NCI-H774 (cell line): ENCODE data around the gene CNN3.

Source experiments
- DNase-seq: peaks from one replicate; lab custom pipeline; 2025; lab: John Stamatoyannopoulos, UW

The CNN3 gene

DNA sequence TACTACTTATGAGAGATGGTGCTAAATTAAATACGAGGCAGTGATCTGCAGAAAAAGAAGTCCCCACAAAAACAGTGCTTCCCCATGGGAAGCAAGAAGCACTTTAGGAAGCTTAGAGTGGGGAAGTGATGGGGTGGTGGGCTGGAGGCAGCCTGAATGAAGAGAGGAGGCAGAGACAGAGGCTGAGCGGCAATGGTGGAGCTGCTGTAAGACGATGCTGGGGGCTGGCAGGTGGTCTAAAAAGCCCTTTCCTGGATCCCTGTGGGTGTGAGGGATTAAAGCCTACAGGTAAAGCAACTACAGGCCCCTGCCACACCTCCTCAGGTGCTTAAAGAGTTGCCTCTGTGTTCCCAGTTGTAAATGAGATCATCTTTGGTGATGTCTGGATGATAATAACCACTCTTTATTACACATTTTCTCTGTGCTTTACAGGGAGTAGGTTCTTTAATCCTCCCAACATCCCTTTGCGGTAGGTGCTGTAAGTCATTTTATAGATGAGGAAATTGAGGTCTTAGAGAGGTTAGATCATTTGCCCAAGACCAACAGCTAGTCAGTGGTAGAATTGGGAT lies 39.2 kb downstream of the CNN3 start:
- no peak for DNase-seq

DNA sequence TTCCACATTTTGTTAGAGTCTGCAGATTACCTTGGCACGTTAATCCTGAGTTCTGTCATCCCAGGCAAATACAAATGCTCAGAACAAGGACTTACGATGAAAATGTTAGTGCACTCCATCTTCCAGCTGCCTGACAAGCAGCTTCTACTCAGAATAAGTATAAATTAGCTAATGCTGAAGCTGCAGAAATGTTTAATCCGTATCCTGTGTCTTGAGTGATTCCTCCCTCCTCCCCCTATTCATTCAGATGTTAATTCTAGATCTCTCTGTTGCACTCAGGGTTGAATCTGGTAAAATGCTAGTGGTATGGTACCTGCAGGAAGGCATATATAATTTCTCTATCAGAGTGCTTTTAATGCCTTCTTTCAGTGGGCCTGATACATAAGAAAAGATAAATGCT lies 39.8 kb downstream of the CNN3 start:
- no peak for DNase-seq

DNA sequence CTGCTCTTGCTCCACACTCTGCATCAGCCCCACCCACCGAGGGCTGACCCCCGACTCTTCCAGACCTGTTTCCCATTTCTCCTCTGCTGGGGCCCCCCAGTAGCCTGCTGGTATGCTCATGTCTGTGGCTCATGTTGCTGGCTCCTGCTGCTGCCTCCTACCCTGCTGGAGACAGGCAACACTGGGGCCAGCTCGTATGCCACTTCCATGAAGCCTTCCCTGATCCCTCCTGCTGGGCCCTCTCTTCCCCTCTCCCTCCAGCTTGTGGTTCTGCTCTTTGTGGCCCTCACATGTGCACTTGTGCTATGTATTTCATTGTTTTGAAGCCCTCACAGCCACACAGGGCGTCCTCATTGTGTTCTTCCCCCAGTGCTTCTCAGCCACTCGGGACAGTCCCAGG lies 40.5 kb downstream of the CNN3 start:
- DNase-seq, result no peak

DNA sequence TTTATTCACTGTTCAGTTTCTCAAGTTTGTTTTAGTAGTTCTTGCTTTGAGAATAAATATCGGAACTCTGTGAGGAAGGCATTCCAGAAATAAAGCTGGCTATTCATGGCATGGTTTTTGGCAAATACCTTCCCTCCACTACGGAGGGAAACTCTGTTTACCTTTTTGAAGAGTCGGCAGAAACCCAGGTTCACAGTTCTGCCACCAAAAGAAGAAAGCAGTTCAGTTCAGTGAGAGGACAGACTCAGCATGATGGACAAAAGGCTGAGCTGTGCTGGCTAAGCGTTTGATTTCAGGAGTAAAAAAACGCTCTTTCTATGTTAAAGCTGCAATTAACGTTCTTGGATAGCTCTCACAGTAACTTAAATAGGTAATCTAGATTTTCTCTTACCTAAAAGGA lies 42.4 kb downstream of the CNN3 start:
- DNase-seq, result no peak

DNA sequence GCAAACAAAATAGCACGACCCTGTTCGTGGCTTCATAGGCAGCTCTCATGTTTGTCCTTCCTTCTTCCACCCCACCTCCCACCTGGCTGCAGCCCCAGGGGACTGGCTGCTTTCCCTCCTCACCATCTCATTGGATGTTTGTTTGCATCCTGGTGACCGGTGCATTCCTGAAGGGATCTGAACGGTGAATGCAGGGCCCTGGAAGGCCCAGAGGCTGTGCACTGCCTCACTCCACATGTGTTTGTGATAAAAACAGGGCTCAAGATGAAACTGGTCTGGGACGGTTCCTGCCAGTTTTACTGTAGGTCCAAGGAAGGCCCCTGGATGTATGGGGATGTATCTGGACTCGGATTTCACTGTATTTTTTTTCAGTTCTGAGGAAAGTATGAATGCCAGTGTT lies 42.8 kb downstream of the CNN3 start:
- DNase-seq, result no peak

DNA sequence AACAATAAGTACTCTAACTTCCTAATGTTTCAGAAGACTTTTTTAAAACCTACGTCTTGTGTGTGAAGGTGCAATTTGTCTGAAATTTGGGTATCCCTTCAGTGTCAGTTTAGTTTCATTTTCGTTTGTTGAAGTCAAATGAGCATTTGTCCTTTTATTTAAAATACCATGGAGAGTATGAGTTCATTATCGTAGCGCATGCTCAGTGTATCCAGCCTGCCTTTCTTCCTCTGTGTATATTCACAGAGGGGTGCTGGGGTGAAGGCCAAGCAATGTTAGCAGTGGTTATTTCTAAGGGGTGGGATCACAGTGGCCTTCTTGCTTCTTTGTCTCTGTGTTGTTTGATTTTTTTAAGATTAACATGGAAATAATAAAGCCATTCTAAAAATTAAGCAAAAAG lies 43.2 kb downstream of the CNN3 start:
- DNase-seq, result no peak

DNA sequence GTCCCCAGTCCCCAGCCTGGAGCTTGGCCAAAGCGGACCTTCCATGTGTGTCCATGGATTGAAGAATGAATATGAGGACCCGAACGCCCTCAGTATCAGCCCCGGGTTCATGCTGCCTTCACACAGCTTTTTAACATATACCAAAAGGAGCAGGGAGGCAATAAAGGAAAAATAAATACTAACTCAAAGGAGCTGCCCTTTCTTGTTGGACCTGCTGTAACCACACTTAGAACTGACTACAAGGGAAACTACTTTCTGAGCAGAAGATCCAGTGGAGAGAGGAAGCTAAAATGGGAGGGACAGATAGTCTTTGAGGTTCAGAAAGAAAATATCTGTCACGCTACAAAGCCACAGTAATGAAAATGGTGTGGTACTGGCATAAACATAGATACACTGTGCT lies 48.6 kb downstream of the CNN3 start:
- no peak for DNase-seq

DNA sequence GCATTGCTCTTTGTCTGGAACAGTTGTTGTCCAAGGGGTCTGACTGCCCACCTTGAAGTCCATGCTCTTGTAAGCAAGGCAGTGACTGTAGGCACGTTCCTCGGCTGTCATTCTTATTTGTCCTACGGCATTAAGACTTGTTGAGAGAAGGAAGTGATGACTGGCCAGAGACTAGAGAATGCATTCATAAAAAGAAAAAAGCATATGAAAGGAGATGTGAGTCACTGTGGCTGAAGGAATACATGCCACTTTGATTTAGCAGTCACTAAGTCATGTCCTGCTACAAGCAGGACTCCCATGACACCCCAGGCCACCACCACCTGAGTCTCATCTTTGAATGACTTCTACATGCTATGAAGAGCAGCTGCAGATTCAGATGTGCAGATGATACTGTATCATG lies 50.5 kb downstream of the CNN3 start:
- DNase-seq, result no peak

DNA sequence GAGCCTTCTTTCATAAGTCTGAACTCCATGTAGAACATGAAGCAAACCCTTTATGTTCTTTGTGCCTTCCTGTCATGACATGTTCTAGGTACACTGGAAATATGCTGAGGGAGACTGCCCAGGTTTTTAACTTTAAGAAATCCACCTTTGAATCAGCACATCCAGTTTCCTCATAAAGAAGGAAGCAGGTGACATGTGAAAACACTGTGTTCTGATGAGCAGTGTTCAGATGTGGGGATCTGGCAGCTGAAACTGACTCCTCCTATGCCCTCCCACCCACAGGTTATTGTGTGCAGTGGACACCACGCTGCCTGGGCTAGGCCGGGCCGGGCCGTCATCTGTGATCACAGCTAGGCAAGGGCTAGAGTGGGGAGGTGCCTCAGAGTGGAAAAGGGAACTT lies 51.1 kb downstream of the CNN3 start:
- DNase-seq, result no peak

DNA sequence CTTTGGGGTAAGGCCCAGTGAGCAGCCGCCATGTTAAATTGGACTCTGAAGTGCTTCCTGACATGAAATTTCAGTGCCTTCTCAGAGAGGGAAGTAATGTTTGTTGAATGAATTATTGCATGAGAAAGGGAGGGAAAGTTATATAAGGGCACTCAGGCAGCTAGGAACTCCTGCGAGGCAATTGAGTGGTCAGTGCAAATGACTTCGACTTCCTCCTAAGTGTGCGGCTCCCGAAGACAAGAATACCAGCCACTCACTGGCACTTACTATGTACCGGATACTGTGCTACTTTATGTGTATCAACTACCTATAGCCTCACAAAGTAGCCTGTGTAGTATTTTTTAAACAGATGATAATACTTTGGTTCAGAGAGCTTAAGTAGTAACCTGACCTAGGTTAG lies 52.5 kb downstream of the CNN3 start:
- DNase-seq, result no peak

DNA sequence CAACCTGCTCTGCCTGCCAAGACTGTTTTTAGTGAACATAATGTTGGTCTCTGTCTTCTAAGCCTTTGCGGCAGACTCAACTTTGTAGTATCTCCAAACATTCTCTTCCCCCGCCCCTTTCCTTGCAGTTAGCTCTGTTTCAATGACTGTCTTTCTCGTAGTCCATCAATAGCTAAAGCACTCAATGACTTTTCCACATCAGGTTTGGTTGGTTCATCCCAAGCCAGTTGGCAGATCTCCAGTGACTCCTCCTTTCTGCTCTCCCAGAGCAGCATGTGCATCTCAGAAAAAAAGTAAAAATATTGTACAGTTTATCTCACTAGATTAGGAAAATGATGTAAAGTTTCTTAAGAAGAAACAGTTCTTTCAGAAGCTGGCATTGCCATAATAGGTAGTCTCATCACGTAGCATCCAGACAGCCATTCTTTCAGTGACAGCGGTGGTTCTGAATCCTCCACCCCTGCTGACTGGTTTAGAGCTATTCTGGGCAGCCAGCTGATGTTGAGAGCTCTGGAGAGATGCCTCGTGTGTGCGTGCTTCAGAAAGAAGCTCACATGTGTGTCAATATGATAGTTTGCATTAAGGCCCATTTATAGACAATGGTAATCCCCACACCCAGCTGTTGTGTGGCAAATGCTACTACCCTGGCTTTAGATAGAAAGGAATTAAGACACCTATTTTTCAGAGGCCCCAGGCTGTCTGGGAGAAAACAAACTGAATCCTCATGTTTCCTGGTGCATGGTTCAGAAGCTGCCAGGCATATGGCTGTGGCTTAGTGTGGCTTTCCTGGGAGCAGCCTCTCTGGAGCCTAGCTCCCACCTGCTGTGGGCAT lies 53.2 kb downstream of the CNN3 start:
- DNase-seq, result peak; percentile 10

DNA sequence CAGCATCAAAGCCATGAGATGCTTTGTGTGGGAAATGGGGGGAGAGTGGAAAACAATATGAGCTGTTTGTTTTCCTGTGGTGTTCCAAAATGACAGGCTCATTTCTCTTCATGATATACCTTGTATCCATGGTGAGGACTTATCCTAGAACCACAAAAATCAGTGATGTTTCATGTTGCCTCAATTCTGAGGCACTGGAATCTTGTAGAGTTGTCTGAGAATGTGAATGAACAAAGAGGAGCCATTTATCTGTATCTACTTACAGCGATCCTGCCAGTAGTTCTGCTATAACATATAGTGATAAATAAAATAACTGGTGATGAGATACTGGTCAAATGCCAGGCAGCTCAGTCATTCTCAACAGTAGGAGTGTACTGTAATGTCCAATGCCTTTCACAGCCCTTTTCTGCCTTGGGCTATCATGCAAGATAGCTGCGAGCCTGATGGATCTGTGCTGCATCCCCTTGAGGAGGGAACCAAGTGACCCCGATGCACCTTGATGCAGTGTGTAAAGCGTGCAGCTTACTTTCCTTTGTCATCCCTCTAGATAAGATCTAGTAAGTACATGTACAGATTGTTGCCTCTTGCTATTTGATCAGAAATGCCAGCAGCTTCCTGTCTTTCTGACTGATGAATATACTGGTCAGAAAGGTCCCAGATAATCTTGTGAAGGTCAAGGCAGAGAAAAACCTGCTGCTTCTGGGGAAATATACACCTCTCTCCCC lies 54.0 kb downstream of the CNN3 start:
- no peak for DNase-seq

DNA sequence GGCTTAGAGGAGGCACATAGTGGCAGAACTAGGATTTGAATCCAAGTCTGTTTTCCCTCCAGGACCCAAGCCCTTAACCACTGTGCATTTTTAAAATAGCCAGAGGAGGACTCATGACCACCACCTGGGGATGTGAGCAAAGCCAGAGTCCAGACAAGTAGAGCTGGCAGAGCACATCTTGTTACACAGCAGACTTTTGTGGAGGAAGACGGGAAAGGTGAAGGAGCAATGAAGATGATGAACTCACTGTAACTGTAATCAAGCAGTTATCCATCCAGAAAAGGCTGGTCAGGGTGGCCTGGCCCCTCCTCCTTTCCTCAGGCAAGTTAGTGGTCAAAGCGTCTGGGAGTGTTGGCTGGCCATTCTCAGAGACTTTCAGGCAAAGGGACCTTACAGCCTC lies 55.9 kb downstream of the CNN3 start:
- DNase-seq, result no peak

DNA sequence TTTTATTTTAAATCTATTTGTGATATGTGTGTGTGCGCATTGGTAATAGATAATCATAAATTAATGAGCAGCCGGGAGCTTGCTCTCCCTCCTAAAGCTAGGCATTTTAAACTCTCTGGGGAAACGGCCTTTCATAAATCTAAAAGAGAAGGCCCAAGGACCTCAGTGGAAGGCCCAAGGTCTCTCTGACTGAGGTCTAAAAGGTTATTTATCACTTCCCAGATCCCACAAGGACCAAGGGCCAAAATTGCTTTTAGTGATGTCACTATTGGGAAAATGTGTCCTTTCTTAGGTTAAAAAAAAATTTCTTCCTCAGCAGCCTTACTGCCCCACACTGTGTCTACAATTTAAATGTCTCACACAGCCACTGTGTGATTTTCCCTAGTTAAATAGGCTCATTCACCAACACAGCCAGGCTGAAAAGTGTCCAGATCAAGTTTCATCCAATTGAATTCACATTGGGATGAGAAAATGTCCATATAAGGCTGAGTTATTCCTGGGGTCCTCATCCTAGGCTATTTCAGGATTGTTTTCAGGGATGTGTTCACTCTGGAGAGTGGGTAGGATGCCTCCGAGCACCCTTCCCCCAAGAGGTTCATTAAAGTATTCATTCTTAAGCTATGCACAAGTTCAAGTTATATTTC lies 60.6 kb downstream of the CNN3 start:
- DNase-seq, result no peak

DNA sequence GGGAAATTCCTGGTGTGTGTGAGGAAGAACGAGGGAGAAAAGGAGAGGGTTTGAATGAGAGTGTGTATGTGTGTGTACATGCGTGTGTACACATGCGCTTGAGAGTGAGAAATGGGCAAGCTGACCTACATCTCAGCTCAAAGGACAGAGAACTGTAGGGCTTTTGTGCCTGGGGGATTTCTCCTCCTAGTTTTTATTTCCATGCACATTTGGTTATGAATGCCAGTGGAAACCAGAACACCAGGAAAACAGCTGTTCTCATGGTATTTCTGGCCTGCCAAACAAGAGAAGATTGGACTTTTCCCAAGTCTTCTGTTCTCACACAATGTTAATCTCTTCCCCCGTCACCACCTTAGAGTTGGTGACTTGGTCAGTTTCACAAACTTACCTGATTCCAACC lies 61.5 kb downstream of the CNN3 start:
- no peak for DNase-seq

DNA sequence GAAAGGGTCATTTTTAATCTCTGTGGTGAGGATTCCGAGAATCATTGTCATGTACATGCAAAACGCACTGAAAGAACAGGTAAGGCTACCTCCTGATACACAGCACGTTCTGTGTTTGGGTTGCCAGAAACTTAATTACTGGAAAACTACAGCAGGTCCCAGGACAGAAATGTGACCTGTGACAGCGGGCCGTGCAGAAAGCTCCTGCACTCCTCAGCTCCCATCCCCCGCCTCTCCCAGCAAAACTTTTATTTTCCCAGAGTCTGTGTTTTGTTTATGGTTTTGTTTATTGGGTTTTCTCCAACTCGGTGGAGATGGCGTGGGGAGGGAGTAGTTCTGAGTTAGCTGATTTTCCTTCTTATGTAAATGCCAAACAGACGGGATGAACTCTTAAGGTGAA lies 62.1 kb downstream of the CNN3 start:
- no peak for DNase-seq

DNA sequence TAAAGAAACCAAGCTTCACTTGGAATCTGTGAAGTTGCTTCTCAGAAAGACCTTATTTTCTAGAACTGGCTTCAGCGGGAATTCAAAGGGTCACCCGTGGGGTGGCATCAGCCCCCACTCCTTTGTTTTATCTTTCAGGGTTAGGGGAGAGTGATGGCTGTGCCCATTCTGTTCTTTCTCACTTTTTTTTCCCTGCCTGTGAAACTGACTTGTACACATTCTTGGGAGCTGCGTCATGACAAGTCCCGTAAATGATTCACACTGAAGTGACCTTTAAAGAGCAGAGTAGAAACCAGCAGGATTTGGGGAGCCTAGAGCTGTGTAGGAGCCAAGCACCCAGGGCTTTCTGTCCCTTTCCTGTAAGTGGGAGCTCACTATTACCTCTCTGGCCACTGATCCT lies 63.0 kb downstream of the CNN3 start:
- no peak for DNase-seq

DNA sequence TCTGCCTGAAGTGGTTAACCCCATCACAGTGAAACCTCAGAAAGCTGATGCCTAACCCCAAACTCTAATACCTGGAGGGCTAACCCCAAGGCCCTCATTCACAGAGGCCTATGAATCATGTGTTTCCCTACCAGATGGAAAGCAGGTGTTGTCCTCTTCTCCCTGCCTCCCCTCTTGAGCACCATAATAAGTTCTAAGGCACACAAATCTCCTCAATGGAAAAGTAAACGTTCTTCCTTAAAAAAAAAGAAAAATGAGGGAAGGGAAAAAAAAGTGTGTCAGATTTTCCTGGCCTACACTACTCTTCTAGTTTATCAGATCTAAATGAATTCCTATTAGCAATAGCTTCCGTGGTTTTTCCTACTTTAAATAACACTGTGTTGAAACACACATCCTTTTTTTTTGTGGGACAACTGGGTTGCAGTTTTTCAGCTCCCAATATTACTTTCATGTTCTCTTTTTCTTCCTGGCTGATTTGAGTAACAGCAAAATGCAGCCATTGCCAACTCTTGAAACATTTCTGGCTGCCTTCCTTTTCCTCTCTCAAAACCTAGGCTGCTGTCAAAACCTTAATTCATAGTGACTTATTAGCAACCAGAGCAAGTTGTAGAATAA lies 63.5 kb downstream of the CNN3 start:
- DNase-seq, result no peak

DNA sequence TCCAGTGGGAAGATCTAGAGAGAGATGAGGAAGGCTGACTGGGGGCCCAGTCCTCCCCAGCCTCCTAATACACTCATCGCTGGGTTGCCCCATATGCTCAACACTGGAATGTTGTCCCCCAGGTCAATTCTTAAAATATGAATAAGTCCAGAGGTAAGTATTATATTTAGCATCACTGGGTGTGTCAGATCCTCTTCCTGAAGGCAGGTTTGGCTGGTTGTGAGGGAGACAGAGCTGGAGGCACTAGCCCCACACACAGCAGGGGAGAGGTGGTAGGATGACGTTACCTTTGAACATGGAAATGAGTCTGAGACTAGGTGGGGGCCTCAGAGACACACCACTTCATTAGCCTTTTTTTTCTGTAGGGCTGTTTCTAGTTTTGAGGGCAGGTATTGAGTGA lies 64.2 kb downstream of the CNN3 start:
- DNase-seq, result no peak

DNA sequence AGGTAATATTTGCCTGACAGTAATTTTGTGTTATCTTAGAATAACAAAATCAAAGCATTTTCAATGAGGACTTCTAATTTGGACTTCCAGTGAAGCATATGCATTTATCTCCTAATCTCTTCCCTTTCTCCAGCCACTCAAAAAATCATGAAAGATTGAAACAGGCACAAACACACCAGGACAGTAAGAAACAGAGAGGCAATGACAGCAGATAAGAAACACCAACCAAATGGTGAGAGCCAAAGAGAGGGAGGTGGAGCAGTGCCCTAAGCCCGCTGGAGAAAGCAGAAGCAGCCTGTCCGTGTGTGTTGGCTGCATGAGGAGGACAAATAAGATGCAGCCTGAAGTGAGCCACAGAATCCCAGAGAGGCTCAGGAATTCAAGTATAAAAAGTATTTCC lies 67.7 kb downstream of the CNN3 start:
- DNase-seq, result no peak

DNA sequence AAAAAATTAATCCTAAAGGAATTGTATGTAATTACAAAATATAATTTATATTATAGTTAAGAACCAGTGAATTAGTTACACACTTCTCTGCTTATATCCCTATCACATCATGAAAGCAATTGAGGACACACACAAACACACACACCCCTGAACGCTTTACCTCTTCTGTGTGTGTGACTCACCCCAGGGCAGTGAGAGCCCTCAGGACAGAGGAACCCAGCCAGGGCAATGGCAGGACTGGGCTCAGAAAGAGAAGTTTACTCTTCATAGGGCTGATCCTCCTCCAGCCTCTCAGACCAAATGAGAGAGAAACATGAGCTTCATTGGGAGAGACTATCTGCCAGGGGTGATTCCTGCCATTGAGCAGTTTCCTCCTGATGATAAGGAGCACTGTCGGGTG lies 68.6 kb downstream of the CNN3 start:
- DNase-seq, result no peak

DNA sequence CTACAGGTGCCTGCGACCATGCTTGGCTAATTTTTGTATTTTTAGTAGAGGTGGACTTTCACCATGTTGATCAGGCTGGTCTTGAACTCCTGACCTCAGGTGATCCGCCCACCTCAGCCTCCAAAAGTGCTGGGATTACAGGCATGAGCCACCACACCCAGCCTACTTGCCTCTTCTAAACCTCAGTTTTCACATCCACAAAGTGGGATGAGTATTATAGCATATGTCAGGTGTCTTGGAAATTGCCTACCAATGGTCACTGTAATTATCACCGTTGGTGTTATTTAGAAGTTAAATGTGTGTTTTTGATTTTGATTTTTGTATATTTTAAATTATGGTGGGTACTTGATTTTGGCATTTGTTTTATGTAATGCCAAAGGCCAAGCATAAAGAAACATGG lies 70.0 kb downstream of the CNN3 start:
- no peak for DNase-seq

DNA sequence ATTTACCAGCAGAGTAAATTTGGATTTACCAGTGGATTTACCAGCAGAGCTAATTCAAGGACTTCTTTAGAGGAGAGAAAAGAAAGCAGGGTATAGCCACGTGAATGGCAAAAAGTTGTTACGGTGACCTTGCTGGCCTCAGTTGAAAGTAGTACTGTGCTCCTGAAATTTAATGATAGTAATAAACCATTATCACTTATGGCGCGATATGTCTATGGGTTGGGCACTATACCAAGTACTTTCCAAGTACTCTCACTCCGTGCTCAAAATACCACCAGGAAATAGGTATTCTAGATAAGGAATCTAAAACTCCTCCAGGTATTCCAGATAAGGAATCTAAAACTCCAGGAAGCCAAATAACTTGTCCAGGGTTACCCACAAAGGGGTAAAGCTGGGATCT lies 70.9 kb downstream of the CNN3 start:
- DNase-seq, result no peak
